Islet of Langerhans (tissue), 1 donor: ENCODE measurements around the gene EIF5A.

Experiments
- FAIRE-seq: peaks from one replicate; lab custom pipeline; 2011; peaks lifted over from hg19 to GRCh38; lab: Jason Lieb, UNC

The EIF5A gene

DNA sequence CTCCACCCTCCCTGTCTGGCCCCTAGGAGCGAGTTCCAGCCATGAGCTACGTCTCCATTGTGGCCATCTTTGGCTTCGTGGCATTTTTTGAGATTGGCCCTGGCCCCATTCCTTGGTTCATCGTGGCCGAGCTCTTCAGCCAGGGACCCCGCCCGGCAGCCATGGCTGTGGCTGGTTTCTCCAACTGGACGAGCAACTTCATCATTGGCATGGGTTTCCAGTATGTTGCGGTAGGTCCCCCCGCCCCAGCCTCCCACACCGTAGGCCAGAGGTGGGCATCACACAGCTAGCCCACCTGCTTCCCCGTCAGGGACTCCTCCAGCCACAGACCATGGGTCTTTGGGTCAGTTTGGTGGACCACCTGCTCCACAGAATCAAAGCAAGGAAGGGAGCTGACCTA lies 21.7 kb upstream of the EIF5A start:
- no peak for FAIRE-seq

DNA sequence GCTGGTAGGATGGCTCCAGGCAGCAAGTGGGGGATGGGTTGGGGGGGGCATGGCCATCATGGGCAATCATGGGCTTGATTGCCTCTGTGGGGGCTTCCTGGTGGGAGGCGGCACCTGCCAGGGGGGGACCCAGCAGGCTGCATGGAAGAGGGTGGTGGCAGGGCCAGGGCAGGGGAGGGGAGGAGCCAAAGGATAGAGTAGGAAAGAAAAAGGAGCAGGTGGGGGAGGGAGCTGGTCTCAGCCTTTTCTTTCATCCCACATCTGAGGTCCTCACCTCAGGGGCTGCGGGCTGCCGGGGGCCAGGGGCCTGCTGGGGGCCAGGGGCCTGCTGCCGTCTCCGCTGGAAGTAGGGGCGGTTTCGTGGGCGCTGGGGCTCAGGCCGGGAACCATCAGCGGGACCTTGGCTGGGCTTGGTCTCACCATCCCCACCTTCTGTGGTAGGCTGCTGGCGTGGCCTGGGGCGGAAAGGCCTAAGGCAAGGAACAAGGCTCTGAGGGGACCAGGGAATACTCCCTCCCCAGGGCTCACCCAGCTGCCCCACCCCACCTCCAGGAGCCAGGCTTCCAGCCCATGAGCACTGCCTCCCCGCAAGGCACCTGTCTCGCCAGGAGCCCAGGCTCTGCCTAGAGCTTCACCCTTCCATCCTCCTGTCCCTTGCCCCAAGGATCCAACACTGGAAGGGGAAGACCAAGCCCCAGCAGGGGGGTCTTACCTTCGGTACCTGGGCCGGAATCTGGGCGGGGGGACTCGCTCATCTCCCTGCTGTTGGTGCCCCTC lies 18.0 kb upstream of the EIF5A start:
- FAIRE-seq: no peak

DNA sequence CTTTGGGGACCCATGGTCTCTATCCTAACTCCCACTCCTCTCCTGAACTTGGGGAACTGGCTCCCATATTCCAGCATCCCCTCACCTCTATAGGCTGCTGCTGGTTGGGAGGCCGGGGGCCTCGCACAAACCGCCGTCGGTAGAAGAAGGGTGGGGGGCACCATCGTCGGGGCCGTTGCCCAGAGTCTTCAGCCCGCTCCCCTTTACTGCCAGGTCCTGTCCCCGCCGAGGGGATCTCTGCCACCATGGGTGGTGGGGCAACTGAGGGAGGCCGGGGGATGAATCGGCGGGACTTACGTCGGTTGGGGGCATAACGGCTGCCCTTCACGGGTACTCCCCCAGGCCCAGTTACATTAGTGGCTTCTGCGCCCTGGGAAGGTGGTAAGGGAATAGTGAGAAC lies 17.3 kb upstream of the EIF5A start:
- no peak for FAIRE-seq

DNA sequence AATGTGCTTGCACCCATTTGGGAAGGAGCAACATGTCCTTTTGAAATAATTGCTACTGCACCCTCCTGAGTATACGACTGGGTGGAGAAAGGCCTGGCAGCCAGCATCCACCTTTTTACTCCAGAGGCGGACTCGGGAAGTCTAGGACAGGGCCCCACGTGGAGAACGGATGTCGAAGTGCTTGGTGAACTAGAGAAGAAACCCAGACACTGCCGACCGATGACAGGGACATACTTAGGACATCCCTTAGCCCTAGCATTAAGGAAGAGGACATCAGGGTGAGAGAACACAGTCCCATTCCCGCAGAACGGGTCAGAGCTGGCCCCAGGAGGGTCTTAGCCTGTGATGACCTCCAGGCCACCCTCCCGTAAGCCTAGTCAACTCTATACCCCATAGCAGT lies 16.7 kb upstream of the EIF5A start:
- no peak for FAIRE-seq

DNA sequence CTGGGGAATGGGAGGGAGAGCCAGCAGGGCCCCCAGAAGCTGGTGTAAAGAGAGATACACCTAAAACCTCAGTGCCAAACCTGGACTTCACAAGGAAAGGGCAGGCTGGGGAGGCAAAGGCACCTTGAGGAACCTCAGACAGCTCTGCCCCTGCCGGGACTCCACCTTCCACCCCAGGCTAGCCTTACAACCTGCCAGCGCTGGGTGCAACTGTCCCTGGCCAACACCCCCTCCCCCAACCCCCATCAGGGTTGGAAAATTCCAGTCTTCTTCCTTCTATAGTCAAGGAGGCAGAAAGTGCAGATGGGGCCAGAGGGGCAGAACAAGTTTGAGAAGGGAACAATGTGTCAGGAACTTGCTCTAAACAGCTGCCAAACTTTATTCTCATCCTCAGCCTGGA lies 15.2 kb upstream of the EIF5A start:
- FAIRE-seq: no peak

DNA sequence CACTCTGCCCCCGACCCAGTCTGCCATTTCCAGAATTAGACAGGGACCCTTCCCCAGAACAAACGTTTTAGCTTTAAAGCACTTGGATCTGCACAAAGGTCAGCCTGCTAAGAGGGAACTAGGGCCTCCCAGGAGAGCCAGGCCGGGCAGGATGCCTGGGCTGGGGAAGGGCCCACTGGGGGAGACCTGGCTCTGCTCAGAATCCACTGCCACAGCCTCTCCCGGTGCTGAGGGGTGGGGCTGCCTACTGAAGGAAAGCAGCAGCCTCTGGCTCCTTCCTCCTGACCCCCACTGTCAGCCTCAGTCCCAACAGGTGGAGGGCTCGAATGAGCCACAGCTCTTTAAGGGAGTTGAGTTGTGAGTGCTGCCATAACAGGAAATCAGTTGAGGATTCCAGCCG lies 14.7 kb upstream of the EIF5A start:
- no peak for FAIRE-seq

DNA sequence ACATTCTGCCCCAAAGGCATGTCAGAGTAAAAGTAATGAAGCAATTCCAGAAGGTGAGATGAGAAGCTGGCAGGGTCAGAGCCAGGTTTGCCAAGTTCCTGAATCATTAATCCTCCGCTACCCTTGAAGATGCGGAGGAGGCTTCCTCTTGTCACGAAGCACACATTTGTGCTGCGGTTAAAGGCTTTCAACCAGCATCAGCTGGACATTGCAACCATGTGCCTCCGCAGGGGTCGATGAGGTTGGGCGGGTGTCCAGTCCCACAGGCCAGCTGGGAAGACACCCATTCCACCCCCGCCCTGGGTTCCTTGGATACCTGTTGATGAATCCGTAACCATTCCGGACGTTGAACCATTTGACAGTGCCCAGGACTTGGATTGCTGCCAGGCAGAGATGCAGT lies 14.3 kb upstream of the EIF5A start:
- FAIRE-seq: no peak

DNA sequence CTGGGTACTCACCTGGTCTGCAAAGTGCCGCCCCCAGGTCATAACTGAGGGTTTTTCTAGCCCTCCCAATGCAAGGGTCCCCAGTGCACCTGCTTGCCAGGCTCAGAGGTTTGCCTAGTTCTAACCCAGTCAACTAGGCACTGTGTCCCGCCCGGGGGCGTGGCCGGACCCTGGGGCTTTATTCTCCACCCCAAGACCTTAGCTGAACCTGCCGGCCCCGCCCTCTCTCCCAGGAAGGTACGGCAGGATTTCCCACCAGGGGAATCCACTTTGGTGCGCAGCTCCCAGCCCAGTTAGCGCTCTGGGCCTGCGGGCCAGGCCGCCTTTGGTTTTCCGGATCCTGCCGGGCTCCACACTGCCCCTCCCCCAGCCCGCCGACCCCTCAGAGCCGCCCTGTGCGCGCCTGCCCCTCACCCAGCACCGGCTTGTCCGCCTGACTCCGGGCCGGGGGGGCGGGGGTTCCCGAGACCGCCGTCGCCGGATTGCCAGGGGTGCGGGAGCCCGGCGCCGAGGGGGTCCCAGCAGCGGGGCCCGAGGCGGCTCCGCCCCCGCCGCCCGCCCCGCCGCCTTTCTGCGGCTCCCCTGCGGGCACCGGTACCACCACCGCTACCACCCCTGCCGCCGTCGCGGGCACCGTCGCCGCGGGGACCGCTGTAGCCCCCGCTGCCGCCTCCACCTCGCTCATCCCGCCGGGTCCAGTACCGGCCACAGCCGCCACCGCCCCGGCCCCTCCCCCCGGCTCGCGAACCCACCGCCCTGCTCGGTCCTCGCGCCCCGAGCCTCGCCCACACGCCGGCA lies 13.4 kb upstream of the EIF5A start:
- FAIRE-seq: no peak

DNA sequence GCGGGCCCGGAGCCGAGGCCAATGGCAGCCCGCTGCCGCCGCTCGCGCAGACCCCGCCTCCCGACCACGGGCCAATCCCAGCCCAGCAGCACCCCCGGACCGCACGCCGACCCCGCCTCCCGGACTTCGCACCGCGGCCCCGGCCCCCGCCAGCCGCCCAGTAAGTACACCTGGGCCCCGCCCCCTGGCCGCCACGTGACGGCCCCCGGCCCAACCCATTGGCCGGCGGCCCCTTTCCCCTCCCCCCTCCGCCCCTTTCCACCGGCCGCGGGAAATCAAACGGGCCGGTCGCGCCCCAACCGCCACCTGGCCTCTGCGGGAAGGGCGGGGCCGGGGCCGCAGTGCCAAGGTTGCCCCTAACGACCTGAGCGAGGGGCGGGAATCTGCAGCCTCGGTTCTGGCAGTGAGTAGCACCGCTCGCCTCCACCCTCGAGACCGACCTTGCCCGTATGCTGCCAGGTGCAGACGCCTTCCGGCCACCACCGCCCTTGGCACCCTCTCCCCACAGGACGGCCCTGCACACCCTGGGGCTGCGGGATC lies 12.7 kb upstream of the EIF5A start, which contains the start of gene YBX2:
Gene YBX2, minus strand, starts transcription at position 26 of the 540 bp plus-strand sequence. CDS start 139 bp downstream, outside the sequence.
- no peak for FAIRE-seq

DNA sequence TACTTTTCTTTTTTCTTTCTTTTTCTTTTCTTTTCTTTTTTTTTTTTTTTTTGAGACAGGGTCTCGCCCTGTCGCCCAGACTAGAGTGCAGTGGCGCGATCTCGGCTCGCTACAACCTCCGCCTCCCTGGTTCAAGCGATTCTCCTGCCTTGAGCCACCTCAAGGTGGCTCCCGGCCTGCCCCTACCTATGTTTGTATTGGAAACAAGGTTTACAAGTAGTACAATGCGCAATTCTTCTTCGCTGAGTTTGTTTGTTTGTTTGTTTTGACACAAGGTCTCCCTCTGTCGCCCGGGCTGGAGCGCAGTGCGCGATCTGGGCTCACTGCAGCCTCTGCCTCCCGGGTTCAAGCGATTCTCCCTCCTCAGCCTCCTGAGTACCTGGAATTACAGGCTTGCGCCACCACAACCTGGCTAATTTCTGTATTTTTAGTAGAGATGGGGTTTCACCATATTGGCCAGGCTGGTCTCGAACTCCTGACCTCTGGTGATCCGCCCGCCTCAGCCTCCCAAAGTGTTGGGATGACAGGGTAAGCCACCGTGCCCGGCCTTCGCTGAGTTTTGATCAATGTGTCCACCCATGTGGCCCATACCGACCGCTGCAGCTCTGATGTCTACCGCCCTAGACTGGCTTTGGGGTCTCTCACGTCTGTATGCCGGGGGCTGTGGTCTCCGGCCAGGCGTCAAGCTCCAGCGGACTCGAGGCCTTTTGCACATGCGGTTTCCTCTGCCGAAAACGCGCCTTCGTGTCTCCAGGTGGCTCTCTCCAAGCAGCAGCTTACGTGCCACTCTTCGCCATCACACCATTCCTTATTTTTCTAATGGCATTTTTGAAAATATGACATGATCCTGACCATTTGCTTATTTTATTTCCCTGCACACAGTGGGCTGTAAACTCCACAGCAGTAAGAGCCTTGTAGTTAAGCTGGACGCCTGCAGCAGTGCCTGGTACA lies 11.9 kb upstream of the EIF5A start:
- no peak for FAIRE-seq

DNA sequence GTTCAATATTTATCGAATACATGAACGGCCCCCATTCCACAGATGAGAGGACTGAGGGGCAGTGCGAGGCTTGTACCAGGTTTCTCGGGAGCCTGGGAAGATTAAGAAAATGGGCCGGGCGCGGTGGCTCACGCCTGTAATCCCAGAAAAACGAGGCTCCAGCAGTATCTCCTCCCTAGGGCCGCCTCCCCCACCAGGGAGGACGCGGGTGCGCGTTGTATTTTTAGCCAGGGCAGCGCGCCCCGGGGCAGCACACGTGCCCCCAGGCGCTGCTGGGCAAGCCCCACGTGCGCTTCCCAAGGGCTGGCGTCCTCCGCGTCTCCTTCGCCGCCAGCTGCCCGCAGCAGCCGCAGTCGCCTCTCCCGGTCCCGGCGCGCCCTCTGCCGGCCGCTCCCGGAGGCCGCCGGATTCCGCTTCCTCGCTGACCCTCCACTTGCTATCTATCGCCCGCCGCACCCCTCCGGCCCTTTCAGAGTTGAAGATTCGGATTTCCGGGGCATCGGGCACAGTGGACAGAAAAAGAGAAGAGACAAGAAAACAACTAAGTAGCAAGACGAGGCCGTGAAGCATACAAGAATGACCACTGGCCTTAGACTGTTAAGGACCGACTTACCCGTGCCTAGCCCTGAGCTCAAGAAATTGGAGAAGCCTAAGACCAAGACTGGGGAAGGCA lies 11.1 kb upstream of the EIF5A start:
- FAIRE-seq: no peak

DNA sequence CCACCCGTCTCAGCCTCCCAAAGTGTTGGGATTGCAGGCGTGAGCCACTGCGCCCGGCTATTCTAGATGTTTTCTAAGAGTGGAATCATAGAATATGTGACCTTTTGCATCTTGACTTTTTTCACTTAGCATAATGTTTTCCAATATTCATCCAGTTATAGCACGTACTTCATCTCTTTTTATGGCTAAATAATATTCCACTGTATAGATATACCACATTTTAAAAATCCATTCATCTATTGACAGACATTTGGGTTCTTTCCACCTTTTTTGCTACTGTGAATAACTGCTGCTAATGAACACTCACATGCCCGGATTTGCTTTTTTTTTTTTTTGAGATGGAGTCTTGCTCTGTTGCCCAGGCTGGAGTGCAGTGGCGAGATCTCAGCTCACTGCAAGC lies 3.2 kb upstream of the EIF5A start:
- FAIRE-seq: no peak

DNA sequence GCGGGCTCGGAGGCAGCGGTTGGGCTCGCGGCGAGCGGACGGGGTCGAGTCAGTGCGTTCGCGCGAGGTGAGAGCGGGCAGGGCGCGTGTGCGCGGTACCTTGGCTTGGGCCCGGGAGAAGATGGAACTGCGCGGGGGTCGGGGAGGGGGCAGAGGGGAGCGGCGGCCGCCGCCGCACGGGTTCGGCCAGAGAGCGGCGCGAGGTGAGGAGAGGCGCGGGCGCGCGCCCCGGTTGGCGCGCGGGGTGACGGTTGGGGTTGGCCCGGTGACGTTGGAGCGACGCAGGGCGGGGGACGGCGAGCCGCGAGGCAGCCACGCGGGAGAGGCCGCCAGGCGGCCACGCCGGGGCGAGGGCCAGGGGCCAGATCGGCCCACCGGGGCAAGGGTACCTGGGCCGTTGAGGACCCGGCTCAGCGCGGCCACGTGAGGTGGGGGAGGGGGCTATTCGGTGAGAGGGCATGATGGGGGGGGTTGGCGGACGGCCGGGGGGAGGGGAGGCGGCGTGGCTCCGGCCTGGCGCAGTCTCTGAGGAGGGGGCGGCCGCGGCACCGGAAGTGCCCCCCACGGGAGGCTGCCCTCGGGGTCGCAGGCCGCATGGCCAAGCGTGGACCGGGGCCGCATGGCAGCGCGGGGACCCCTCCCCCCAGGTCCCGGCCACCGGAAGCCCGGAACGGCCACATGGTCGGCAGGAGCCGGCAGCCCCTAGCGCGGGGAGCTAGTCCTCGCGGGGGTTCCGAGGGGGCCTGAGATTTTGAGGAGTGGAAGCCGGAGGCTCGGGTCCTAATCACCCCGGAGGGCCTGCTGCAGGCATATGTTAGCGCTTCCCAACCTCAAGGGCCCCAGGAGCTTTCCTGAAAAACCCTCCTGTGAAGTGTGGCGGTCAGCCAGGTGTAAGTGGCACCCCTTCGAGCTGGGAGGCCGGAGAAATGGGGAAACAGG lies 527 bp downstream of the EIF5A start:
- FAIRE-seq: no peak

DNA sequence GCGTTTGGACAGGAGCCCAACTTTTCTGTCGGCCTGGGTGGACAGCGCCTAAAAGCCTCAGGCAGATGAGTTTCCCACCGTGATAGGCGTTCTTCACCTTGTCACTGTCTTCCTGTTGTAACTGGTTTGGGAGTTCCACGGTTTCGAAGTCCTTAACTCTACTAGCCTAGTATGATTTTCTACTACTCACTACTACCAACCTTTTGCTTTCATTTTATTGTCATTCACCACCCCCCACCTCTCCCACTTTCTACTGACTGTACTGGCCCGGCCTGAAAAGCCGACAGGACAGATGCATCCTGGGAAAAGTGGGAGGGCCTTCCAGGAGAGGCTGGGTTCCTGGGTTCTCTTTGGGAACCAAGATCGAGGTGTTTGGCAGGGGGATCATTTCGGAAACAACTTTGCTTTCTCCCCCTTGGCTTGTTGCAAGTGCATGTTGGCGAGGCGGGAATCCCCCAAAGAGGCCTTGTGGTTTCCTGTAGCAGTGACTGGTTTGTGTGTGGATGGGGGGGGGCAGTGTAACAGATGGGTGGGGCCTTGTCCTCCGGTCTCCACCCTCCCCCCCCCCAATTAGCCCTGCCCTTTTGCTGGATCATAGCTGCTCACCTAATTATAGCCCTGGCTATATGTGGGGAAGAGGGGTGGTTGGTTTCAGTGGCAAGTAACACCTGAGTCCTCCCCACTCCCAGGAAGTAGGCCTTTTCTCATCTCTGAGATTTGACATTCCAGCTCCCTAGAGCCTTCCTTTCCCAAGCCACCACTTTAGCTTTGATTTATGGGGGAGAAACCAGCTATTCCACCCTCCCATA lies 1.4 kb downstream of the EIF5A start:
- FAIRE-seq: no peak

DNA sequence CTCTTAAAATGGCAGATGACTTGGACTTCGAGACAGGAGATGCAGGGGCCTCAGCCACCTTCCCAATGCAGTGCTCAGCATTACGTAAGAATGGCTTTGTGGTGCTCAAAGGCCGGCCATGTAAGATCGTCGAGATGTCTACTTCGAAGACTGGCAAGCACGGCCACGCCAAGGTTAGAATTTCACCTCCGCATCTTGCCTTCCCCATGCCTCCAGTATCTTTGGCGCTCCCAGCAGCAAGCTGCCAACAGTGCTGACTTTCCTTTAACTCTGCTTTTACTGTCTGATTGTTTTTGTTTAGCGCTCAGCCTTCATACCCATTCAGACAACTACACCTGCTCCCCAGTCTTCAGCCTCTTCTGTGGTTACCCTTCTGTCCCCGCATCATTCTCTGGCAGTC lies 2.2 kb downstream of the EIF5A start:
- FAIRE-seq: no peak

DNA sequence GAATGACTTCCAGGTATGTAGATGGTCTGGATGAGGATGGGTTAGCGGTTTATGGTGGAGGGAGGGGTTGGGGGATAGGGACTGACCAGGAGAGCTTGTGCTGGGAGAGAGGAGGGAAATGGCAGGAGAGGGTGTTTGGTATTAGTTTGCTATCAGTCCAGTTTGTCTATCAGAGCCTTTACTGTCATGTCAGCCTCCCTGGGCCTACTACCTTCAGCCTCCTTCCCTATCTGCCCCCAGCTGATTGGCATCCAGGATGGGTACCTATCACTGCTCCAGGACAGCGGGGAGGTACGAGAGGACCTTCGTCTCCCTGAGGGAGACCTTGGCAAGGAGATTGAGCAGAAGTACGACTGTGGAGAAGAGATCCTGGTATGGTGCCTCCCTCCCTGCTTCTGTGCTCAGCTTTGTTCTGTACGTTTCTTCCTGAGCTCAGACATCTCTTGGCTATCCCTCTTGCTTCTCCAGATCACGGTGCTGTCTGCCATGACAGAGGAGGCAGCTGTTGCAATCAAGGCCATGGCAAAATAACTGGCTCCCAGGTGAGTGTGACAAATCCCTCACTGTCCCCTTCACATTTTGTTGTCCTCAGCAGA lies 3.8 kb downstream of the EIF5A start:
- no peak for FAIRE-seq

DNA sequence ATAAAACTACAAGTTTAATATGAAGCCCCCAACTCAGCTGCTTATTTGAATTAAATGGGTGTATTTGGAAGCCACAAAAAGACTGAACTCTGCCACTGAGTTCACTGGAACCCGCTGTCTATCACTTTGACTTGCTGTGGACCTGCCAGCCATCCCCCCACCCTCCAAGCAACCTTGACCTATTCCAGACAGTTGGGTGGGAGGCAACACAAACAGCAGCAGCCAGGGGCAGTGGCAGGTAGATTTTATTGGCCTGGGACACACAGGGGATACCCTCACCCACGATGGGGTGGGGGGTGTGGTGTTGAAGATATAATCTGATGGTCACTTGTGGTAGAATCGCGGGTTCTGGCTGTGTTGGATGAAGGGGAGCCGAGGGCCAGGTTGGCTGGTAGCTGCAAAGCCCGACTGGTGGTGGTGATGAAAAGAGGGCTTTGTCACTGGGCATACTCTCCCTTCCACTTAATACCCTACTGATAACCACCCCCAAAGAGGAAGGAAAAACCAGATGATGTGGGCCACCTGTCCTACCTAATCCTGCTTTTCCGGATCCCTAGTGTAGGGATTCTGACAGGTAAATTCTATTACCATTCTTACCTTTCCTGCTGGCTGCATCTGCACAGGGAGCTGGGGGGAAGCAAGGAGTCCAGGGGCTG lies 5.1 kb downstream of the EIF5A start:
- FAIRE-seq: no peak

DNA sequence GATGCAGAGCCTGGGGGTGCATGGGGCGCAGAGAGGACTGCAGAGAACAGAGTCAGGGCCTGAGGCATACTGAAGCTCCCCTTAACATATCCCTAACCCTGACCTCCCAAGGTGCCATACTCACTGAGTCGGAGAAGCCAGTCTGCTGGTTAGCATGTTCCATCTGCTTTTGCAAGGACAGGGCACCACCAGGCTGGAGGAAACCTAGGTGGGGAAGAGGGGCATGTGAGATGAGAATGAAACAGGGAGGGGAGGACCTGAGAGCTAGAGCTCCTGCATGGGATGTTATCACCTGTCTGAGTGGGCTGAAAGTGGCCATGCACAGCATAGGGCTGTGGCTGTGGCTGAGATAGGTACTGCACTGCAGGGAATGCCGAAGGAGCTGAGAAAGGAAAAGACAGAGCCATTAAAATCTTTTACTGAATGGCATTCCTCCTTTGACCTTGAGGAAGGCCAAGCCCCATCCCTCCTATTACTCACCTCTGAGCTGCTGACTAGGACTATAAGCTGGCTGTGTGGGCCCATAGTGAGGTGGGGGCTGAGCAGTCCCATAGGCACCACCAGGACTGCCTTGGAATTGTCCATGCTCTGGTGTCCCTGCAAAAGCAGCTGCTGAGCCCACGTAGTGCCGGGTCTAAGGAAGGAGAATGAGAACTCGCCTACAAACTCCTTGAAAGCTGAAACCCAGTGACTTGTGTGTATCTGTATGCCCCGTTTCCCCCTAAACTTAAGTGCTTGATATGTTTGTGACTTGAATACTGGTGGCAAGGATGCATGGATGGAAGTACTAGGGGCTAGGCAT lies 5.9 kb downstream of the EIF5A start:
- FAIRE-seq: no peak
